Stimulated activated naive CD8-positive, alpha-beta T cell treated with anti-CD3 and anti-CD28 coated beads, Interleukin-15, amount 100 ng/mL, for 72 hours (primary cell): ENCODE results near the gene TPST1.
"Not testable (repeated sequence)": the region's sequence is repeated elsewhere in the genome, so short reads cannot be mapped to it uniquely, and the experiment has no call there.

Source experiments
- ATAC-seq: fragments of 150-1000 bp; cut with Tn5 transposase; 2 replicates; pipeline ENCODE4 v1.10.0; 2021; ENCODE audit warnings: mild to moderate bottlenecking, moderate library complexity
- DNase-seq, 2 donors: peaks; one replicate each; pipeline ENCODE4 v3.0.0; 2021 to 2022
- H3K27ac Mint-ChIP-seq, 2 donors: one replicate each; pipeline ENCODE4 v1.8.0; 2022; ENCODE audit warnings: mild to moderate bottlenecking in 2 of 2, mixed read lengths in 2 of 2, moderate library complexity in 2 of 2
- H3K27me3 Mint-ChIP-seq: one replicate; pipeline ENCODE4 v1.8.0; 2022; ENCODE audit warnings: mixed read lengths
- H3K4me1 Mint-ChIP-seq: one replicate; pipeline ENCODE4 v1.8.0; 2022; ENCODE audit warnings: mild to moderate bottlenecking, mixed read lengths
- H3K4me3 Mint-ChIP-seq, 2 donors: one replicate each; pipeline ENCODE4 v1.8.0; 2022; ENCODE audit warnings: mild to moderate bottlenecking in 2 of 2, mixed read lengths in 2 of 2, moderate library complexity in 1 of 2
- H3K9me3 Mint-ChIP-seq, 2 donors: one replicate each; pipeline ENCODE4 v1.8.0; 2022; ENCODE audit warnings: mixed read lengths in 2 of 2

The TPST1 gene

DNA sequence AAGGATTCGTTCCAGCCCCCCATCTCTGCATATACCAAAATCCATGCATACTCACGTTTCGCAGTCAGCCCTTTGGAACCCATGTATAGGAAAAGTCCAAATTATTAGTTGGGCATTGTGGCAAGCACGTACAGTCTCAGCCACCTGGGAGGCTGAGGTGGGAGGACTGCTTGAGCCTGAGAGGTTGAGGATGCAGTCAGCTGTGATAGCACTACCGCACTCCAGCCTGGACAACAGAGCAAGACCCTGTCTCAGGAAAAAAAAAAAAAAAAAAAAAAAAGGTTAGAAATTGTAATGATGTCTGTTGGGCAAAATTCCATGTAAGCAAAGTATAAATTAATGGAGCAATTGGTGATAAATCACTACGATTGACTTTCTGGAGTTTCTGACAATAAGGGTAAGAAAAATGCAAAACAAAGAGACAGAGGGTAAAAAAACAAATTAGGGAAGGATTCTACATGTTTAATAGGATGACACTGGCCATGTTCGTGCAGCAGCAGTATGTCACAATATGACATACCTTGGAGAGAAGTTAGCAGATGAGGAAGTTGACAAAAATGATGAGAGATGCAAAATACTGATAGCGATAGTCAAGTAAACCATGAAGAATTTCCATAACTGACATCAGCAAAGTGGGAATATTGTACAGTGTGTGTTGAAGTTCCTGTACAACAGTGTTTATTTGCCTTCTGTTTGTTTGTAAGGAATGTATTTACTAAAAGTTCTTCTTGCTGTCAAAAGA is 177.2 kb downstream of the TPST1 start:
- H3K27me3 Mint-ChIP-seq, ATAC-seq, H3K4me1 Mint-ChIP-seq, DNase-seq, H3K4me3 Mint-ChIP-seq, H3K27ac Mint-ChIP-seq: not testable (repeated sequence)
- H3K9me3 Mint-ChIP-seq, result peaks cover 5 to 20% of the 10 kb centered on the region in 2 donors

DNA sequence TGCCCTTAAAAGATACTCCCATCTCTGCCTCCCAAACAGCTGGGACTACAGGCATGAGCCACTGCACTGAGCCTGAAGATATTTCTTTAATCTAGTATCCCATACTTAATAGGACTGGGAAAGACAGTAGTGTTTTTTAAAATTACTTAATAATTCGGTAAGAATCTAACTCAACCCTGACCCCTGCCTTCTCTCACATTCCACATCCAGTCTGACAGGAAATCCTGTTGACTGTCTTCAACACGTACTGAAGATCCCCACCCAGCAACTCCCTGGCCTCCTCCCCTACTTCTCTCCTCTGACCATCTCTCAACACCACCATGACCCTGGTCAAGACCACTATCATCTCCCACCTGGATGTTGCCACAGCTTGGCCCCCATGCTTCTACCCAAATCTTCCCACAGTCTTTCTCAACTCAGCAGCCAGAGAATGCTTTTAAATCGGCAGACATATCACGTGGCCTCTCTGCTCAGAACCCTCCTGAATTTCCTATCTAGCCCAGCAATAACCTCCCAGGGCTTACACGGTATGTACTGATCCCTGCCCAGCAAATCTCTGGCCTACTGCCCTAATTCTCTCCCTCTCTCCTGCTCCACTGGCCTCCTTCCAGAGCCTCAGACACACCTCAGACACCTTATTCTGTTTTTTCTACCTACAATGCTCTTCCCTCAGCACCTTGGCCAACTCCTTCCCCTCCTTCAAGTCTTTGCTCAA is 180.2 kb downstream of the TPST1 start:
- H3K4me3 Mint-ChIP-seq, ATAC-seq, H3K9me3 Mint-ChIP-seq, H3K27me3 Mint-ChIP-seq, H3K27ac Mint-ChIP-seq, H3K4me1 Mint-ChIP-seq, DNase-seq: not testable (repeated sequence)

DNA sequence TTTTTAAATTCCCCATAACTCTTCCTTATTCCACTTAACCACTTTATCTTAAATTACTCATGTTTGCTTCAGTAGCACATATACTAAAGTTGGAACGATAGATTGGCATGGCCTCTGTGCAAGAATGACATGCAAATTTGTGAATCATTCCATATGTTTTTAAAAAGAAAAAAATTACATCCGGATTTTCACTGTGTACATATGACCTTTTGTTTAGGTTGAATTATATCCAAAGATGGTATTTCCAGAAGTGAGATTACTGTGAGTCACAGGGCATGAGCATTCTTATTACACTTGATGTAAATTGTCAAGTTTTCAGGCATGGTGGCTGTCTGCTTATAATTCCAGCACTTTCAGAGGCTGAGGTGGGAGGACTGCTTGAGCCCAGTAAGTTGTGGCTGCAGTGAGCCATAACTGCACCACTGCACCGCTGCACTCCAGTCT is 190.0 kb downstream of the TPST1 start:
- H3K4me1 Mint-ChIP-seq, H3K9me3 Mint-ChIP-seq, H3K4me3 Mint-ChIP-seq, DNase-seq, ATAC-seq, H3K27me3 Mint-ChIP-seq, H3K27ac Mint-ChIP-seq: not testable (repeated sequence)

DNA sequence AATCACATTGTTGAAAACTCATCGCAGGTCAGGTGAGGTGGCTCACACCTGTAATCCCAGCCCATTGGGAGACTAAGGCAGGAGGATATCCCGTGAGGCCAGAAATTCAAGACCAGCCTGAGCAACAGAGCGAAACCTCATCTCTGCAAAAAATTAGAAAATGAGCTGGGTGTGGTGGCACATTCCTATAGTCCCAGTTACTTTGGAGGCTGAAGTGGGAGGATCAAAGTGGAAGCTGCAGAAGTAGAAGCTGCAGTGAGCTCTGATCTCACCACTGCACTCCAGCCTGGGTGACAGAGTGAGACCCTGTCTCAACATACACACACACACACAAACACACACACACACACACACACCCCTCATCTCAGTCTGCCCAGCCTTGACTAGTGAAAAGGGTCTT is 190.9 kb downstream of the TPST1 start:
- ATAC-seq, H3K27ac Mint-ChIP-seq, H3K4me1 Mint-ChIP-seq, H3K4me3 Mint-ChIP-seq, DNase-seq, H3K27me3 Mint-ChIP-seq, H3K9me3 Mint-ChIP-seq: not testable (repeated sequence)

DNA sequence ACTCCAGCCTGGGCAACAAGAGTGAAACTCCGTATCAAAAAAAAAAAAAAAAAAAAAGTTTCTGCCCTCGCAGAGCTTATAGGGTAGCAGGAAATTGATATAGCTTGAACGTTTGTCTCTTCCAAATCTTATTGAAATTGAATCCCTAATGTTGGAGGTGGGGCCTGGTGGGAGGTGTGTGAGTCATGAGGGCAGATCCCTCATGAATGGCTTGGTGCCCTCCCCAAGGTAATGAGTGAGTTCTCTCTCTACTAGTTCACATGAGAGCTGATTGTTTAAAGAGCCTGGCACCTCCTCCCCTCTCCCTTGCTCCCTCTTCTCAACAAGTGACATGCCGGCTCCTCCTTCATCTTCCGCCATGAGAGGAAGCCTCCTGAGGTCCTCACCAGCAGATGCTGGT is 193.7 kb downstream of the TPST1 start:
- not testable (repeated sequence) for ATAC-seq, H3K27me3 Mint-ChIP-seq, H3K4me1 Mint-ChIP-seq, DNase-seq, H3K9me3 Mint-ChIP-seq, H3K4me3 Mint-ChIP-seq
- peak overlapping the region in 1 of 2 donors; percentile 86 for H3K27ac Mint-ChIP-seq

DNA sequence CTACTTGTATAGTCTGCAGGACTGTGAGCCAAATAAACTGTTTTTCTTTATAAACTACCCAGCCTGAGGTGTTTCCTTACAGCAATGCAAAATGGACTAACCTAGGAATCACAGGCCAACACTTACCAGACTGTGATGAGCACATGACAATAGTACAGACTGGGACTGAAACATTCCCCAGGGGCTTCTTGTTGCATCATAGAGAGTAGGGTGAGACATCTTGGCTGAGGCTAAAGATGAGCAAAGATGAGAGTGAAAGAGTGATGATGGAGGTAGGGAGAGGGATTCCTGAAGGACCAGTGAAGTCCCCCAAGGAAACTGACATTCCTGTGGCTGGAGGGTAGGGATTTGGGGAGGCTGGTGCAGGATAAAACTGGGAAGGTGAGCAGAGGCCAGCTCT is 194.4 kb downstream of the TPST1 start:
- no peaks in the 10 kb centered on the region for H3K27me3 Mint-ChIP-seq
- H3K4me1 Mint-ChIP-seq, result no peaks in the 10 kb centered on the region
- H3K9me3 Mint-ChIP-seq, result peaks cover 6 to 9% of the 10 kb centered on the region in 2 donors
- H3K27ac Mint-ChIP-seq, result peak overlapping the region in 1 of 2 donors; percentile 21
- no peak overlapping the region for H3K4me3 Mint-ChIP-seq
- DNase-seq (no peak), ATAC-seq (no peak)

DNA sequence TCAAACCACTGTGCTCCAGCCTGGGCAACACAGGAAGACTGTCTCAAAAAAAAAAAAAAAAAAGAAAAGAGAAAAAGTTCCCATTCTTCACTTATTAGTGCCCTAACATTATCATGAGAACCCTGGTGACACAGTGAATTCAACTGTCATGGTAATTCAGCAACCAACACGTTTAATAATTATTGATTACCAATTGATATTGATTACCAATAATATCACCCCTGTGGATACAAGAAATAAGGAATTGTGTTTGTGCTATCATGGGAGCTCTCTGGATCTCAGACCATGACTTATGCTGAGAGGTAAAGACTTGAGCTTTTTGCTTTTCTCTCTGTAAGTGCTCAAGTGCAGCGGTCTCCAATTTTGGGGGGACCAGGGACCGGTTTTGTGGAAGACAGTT is 195.3 kb downstream of the TPST1 start:
- DNase-seq (no peak), ATAC-seq (no peak)
- no peaks in the 10 kb centered on the region for H3K4me1 Mint-ChIP-seq
- no peak overlapping the region for H3K4me3 Mint-ChIP-seq
- H3K27me3 Mint-ChIP-seq, result no peaks in the 10 kb centered on the region
- no peak overlapping the region for H3K27ac Mint-ChIP-seq
- peaks cover 6 to 9% of the 10 kb centered on the region in 2 donors for H3K9me3 Mint-ChIP-seq

DNA sequence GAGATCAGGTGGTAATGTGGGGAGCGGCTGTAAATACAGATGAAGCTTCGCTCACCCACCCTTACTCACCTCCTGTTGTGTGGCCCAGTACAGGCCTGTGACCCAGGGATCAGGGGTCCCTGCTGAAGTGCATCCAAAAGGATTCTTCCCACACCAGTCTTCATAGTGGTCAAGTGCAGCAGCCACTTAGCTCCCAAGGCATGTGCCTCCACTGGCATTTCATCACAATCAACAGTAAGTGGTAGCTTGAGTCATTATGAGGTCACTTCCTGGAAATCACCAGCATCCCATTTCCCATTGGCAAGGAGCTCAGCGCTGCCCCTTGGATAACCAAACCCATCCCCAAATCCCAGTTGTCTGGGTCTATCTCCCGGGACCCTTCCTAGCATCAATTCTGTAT is 196.0 kb downstream of the TPST1 start:
- not testable (repeated sequence) for H3K27me3 Mint-ChIP-seq, H3K4me3 Mint-ChIP-seq, ATAC-seq, H3K4me1 Mint-ChIP-seq, H3K27ac Mint-ChIP-seq, DNase-seq, H3K9me3 Mint-ChIP-seq

DNA sequence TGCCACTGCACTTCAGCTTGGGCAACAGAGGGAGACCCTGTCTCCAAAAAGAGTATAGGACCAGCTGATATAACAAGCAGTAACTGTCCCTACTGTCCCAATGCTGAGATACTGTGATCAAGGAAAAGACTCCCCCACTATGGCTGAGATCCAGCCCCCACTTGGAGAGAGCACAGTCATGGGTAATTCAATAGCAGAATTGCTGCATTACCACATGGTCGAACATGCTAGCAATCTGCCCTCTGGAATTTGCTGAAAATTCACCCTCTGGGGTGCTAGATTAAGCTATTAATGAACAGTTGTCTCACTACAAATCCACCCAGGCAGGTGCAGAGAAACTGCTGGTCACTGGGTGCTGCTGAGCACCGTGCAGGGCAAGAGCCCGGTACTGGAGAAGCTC is 196.8 kb downstream of the TPST1 start:
- H3K27ac Mint-ChIP-seq, ATAC-seq, H3K9me3 Mint-ChIP-seq, H3K27me3 Mint-ChIP-seq, H3K4me3 Mint-ChIP-seq, DNase-seq, H3K4me1 Mint-ChIP-seq: not testable (repeated sequence)

DNA sequence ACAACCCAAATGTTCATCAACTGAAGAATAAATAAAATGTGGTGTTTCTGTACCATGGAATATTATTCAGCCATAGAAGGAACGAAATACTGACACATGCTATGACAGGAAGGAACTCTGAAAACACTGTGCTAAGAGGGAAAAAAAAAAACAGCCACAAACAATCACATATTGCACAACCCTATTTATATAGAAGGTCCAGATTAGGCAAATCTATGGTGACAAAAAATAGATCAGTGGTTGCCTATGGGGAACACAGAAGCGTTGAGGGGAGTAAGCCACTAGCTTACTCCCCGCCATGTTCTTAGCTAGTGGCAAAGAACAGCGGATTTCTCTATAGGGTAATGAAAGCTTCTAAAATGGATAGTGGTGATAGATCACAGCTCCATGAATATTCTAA is 198.4 kb downstream of the TPST1 start:
- ATAC-seq, result no peak
- no peak overlapping the region for H3K27ac Mint-ChIP-seq

DNA sequence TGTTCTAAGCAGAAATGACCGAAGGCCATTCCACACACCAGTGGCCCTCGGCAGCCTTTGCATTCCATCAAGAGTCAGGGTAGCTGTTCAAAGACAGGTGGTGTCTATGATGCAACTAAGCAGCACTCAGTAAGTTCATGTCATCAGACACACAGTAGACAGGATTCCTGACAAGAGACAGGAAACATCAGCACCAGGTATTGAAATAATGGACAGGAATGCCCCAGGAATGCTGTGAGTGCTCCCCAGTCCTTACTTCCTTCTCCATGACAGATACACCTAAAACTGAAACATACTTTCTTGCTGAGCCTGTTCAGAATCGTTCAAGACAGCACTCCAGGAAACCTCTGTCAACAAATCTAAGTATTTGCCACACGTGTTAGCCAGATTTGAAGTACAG is 204.4 kb downstream of the TPST1 start:
- DNase-seq (no peak), ATAC-seq (no peak)
- peaks cover 9% of the 10 kb centered on the region for H3K4me1 Mint-ChIP-seq
- H3K27me3 Mint-ChIP-seq, result no peaks in the 10 kb centered on the region
- H3K9me3 Mint-ChIP-seq, result no peaks in the 10 kb centered on the region
- H3K27ac Mint-ChIP-seq, result no peak overlapping the region
- no peak overlapping the region for H3K4me3 Mint-ChIP-seq

More for the DNA sequence above, 198.4 kb downstream of the TPST1 start:
- peaks cover 6 to 9% of the 10 kb centered on the region in 2 donors for H3K9me3 Mint-ChIP-seq
- H3K4me3 Mint-ChIP-seq, result no peak overlapping the region
- no peaks in the 10 kb centered on the region for H3K27me3 Mint-ChIP-seq
- DNase-seq, result no peak
- no peaks in the 10 kb centered on the region for H3K4me1 Mint-ChIP-seq
